SK-N-SH treated with all-trans-retinoic acid at 6 μM for 48 hours (cell line): ENCODE results near the gene FLII.

Experiments used
- ATAC-seq: fragments of 200-7000 bp; cut with Tn5 transposase; 3 replicates; pipeline ENCODE4 v1.9.1; 2020; ENCODE audit warnings: mild to moderate bottlenecking, moderate library complexity
- BACH2 ChIP-seq: fragments of 250-450 bp; sonication (Bioruptor Pico); IDR thresholded peaks from 2 replicates; pipeline ENCODE4 v1.9.0; 2021; ENCODE audit warnings: mild to moderate bottlenecking, borderline replicate concordance
- CSDC2 ChIP-seq: fragments of 250-450 bp; sonication (Bioruptor Pico); IDR thresholded peaks from 2 replicates; pipeline ENCODE4 v1.5.0; 2020; ENCODE audit warnings: mild to moderate bottlenecking, moderate library complexity
- GLIS3 ChIP-seq: fragments of 250-450 bp; sonication (Bioruptor Pico); IDR thresholded peaks from 2 replicates; pipeline ENCODE4 v1.5.0; 2020; ENCODE audit warnings: mild to moderate bottlenecking, moderate library complexity
- ISL1 ChIP-seq: fragments of 250-450 bp; sonication (Bioruptor Pico); IDR thresholded peaks from 2 replicates; pipeline ENCODE4 v2.1.2; 2022; ENCODE audit warnings: mild to moderate bottlenecking, moderate library complexity
- OSR1 ChIP-seq: fragments of 250-450 bp; sonication (Bioruptor Pico); IDR thresholded peaks from 2 replicates; pipeline ENCODE4 v1.8.0; 2022; ENCODE audit warnings: moderate library complexity, mild to moderate bottlenecking, inconsistent platforms
- PPARA ChIP-seq: fragments of 250-450 bp; sonication (Bioruptor Pico); IDR thresholded peaks from 2 replicates; pipeline ENCODE4 v1.5.0; 2020; ENCODE audit warnings: mild to moderate bottlenecking, borderline replicate concordance
- RARB ChIP-seq: fragments of 250-450 bp; sonication (Bioruptor Pico); IDR thresholded peaks from 2 replicates; pipeline ENCODE4 v1.8.0; 2021; ENCODE audit warnings: mild to moderate bottlenecking, moderate library complexity
- SNAI2 ChIP-seq: fragments of 250-450 bp; sonication (Bioruptor Pico); IDR thresholded peaks from 2 replicates; pipeline ENCODE4 v1.5.0; 2020; ENCODE audit warnings: mild to moderate bottlenecking, moderate library complexity
- TCF4 ChIP-seq: fragments of 250-450 bp; sonication (Bioruptor Pico); IDR thresholded peaks from 2 replicates; pipeline ENCODE4 v1.8.0; 2021; ENCODE audit warnings: mild to moderate bottlenecking, moderate library complexity, borderline replicate concordance
- ZC3H10 ChIP-seq: fragments of 250-450 bp; sonication (Bioruptor Pico); IDR thresholded peaks from 2 replicates; pipeline ENCODE4 v1.5.1; 2021; ENCODE audit warnings: mild to moderate bottlenecking, moderate library complexity
- ZFP3 ChIP-seq: fragments of 250-450 bp; sonication (Bioruptor Pico); IDR thresholded peaks from 2 replicates; pipeline ENCODE4 v1.5.0; 2020; ENCODE audit warnings: mild to moderate bottlenecking, moderate library complexity
- ZFP30 ChIP-seq: fragments of 450-650 bp; formaldehyde crosslinking; IDR thresholded peaks from 2 replicates; pipeline ENCODE4 v1.5.0; 2022; ENCODE audit warnings: mild to moderate bottlenecking, moderate library complexity
- ZNF565 ChIP-seq: fragments of 450-650 bp; formaldehyde crosslinking; conservative IDR thresholded peaks from 2 replicates; pipeline ENCODE4 v1.5.0; 2020; ENCODE audit warnings: low read depth, mild to moderate bottlenecking, moderate library complexity
- TF ChIP-seq, protein P1 (sequence below): fragments of 250-450 bp; sonication (Bioruptor Pico); IDR thresholded peaks from 2 replicates; pipeline ENCODE4 v1.5.0; 2020; ENCODE audit warnings: mild to moderate bottlenecking, moderate library complexity
- TF ChIP-seq, protein P2 (sequence below): fragments of 250-450 bp; sonication (Bioruptor Pico); IDR thresholded peaks from 2 replicates; pipeline ENCODE4 v1.5.1; 2021; ENCODE audit warnings: mild to moderate bottlenecking, moderate library complexity
- TF ChIP-seq, protein P3 (sequence below): fragments of 250-450 bp; sonication (Bioruptor Pico); IDR thresholded peaks from 2 replicates; pipeline ENCODE4 v1.8.0; 2021; ENCODE audit warnings: low read depth, mild to moderate bottlenecking, moderate library complexity, borderline replicate concordance
- TF ChIP-seq, protein P4 (sequence below): fragments of 250-450 bp; sonication (Bioruptor Pico); IDR thresholded peaks from 2 replicates; pipeline ENCODE4 v1.8.0; 2020; ENCODE audit warnings: mild to moderate bottlenecking, moderate library complexity, borderline replicate concordance

FLII gene

DNA sequence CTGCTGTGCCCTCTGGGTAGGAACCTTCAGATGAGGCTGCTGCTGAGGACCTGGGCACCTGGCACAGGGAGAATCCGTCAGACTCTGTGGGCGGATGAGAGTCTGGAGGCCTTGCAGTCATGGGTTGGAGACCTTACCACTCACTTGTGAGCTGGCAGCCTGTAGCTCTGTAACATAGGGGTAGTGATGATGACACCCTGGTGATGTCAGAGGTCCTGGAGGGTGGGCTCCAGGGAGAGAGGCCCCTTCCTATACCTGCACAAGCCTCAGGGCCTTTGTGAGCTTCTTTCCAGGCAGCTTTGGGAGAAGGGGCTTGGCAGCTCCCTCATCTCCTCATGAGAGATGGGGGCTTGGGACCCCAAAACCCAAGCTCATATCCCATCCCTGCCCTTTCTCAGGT lies 3.6 kb upstream of the FLII start (continued):
- TF ChIP-seq, protein P1, sequence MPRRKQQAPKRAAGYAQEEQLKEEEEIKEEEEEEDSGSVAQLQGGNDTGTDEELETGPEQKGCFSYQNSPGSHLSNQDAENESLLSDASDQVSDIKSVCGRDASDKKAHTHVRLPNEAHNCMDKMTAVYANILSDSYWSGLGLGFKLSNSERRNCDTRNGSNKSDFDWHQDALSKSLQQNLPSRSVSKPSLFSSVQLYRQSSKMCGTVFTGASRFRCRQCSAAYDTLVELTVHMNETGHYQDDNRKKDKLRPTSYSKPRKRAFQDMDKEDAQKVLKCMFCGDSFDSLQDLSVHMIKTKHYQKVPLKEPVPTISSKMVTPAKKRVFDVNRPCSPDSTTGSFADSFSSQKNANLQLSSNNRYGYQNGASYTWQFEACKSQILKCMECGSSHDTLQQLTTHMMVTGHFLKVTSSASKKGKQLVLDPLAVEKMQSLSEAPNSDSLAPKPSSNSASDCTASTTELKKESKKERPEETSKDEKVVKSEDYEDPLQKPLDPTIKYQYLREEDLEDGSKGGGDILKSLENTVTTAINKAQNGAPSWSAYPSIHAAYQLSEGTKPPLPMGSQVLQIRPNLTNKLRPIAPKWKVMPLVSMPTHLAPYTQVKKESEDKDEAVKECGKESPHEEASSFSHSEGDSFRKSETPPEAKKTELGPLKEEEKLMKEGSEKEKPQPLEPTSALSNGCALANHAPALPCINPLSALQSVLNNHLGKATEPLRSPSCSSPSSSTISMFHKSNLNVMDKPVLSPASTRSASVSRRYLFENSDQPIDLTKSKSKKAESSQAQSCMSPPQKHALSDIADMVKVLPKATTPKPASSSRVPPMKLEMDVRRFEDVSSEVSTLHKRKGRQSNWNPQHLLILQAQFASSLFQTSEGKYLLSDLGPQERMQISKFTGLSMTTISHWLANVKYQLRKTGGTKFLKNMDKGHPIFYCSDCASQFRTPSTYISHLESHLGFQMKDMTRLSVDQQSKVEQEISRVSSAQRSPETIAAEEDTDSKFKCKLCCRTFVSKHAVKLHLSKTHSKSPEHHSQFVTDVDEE (CRISPR knock-in tag): no peak

DNA sequence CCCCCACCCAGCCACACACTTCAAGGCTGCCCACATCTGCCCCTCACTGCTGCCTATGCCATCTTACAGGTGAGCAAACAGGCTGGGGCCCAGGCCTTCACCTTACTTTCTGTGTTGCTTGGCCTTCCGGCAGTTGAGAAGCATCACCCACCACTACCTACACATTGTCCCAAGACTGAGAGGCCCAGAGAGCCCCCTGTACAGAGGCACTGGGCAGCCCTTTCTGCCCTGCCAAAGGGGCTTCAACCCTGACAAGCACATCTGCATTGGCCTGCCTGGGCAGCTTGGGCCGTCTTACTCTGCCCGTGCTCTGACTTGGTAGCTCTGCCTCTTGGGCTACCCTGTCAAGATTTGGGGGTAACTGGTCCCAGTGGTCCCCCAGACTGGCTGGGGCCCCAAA lies 3.1 kb upstream of the FLII start:
- no peak for ATAC-seq
- TF ChIP-seq, protein P1 (CRISPR knock-in tag): no peak
- TF ChIP-seq ZNF565 (CRISPR knock-in tag) (no peak), BACH2 (CRISPR knock-in tag) (no peak), ZFP3 (CRISPR knock-in tag) (no peak), SNAI2 (CRISPR knock-in tag) (no peak)
- TF ChIP-seq, protein P2, sequence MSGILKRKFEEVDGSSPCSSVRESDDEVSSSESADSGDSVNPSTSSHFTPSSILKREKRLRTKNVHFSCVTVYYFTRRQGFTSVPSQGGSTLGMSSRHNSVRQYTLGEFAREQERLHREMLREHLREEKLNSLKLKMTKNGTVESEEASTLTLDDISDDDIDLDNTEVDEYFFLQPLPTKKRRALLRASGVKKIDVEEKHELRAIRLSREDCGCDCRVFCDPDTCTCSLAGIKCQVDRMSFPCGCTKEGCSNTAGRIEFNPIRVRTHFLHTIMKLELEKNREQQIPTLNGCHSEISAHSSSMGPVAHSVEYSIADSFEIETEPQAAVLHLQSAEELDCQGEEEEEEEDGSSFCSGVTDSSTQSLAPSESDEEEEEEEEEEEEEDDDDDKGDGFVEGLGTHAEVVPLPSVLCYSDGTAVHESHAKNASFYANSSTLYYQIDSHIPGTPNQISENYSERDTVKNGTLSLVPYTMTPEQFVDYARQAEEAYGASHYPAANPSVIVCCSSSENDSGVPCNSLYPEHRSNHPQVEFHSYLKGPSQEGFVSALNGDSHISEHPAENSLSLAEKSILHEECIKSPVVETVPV (CRISPR knock-in tag): no peak
- TF ChIP-seq, protein P3, sequence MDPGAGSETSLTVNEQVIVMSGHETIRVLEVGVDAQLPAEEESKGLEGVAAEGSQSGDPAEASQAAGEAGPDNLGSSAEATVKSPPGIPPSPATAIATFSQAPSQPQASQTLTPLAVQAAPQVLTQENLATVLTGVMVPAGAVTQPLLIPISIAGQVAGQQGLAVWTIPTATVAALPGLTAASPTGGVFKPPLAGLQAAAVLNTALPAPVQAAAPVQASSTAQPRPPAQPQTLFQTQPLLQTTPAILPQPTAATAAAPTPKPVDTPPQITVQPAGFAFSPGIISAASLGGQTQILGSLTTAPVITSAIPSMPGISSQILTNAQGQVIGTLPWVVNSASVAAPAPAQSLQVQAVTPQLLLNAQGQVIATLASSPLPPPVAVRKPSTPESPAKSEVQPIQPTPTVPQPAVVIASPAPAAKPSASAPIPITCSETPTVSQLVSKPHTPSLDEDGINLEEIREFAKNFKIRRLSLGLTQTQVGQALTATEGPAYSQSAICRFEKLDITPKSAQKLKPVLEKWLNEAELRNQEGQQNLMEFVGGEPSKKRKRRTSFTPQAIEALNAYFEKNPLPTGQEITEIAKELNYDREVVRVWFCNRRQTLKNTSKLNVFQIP (CRISPR knock-in tag): no peak

DNA sequence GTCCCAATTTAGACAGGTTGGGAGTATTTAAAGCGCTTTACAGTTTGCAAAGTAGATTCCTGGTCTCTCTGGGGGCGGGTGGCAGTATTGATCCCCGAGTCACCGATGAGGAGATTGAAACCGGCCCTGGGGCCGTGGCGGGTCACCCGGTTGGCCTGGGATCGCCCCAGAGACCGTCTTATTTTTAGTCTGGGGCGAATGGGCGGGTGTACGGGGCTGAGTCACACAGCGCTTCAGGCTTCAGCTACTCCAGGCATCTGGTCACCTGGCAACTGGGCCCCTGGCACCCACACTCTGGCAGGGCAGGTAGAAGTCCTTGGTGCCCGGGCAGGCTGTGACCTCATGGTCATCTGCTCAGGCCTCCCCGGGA lies 2.6 kb upstream of the FLII start:
- TF ChIP-seq SNAI2 (CRISPR knock-in tag) (no peak), CSDC2 (CRISPR knock-in tag) (no peak), OSR1 (CRISPR knock-in tag) (no peak), GLIS3 (CRISPR knock-in tag) (no peak), ZC3H10 (CRISPR knock-in tag) (no peak), TCF4 (no peak), PPARA (CRISPR knock-in tag) (no peak), ISL1 (CRISPR knock-in tag) (no peak), ZNF565 (CRISPR knock-in tag) (no peak), ZFP3 (CRISPR knock-in tag) (no peak), RARB (CRISPR knock-in tag) (no peak), ZFP30 (no peak)
- TF ChIP-seq, protein P4, sequence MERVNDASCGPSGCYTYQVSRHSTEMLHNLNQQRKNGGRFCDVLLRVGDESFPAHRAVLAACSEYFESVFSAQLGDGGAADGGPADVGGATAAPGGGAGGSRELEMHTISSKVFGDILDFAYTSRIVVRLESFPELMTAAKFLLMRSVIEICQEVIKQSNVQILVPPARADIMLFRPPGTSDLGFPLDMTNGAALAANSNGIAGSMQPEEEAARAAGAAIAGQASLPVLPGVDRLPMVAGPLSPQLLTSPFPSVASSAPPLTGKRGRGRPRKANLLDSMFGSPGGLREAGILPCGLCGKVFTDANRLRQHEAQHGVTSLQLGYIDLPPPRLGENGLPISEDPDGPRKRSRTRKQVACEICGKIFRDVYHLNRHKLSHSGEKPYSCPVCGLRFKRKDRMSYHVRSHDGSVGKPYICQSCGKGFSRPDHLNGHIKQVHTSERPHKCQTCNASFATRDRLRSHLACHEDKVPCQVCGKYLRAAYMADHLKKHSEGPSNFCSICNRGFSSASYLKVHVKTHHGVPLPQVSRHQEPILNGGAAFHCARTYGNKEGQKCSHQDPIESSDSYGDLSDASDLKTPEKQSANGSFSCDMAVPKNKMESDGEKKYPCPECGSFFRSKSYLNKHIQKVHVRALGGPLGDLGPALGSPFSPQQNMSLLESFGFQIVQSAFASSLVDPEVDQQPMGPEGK (CRISPR knock-in tag): no peak
- TF ChIP-seq, protein P2 (CRISPR knock-in tag): no peak
- TF ChIP-seq, protein P1 (CRISPR knock-in tag): no peak
- ATAC-seq: peak; percentile 32
